Lung microvascular endothelial cell (primary cell): ENCODE data around the gene ABCC1. TPM values are rescaled to one million over a fixed set of nuclear protein-coding genes. Genes with fewer than 3 reads are reported as not detected.
"Not testable (repeated sequence)": the region's sequence is repeated elsewhere in the genome, so short reads cannot be mapped to it uniquely, and the experiment has no call there.

Source experiments
- DNase-seq, 2 donors: peaks; one replicate each; pipeline versions ENCODE4 v3.0.0 to v3.0.0-alpha.2; 2010; ENCODE audit warnings: low read depth in 2 of 2
- total RNA-seq: library from RNA; depleted of rRNA; stranded (reverse); fragments of >200 nt; gene quantifications from 2 replicates; pipeline ENCODE4 v1.2.1, GENCODE V29; 2014

Gene ABCC1
- total RNA-seq, 1 donor from 2014 or later = 25.4 TPM

DNA sequence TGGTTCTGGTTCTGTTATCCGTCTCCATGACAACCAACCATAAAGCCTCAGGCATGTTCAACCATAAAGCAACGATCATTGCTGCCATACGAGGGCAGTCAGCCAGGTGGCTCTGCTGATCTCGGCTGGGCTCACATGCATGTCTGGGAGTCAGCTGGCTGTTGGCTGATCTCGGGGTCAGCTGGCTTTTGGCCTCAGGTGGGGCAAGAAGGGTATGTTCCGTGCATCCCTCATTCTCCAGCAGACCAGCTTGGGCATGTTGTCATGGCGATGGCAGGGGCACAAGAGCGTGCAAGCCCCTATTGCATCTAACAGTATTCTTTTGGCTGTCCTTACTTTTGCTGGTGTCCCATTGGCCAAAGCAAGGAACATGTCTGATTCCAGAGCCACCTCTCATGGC is 187.7 kb downstream of the ABCC1 start:
- DNase-seq = peak in 1 of 2 donors; percentile 14

DNA sequence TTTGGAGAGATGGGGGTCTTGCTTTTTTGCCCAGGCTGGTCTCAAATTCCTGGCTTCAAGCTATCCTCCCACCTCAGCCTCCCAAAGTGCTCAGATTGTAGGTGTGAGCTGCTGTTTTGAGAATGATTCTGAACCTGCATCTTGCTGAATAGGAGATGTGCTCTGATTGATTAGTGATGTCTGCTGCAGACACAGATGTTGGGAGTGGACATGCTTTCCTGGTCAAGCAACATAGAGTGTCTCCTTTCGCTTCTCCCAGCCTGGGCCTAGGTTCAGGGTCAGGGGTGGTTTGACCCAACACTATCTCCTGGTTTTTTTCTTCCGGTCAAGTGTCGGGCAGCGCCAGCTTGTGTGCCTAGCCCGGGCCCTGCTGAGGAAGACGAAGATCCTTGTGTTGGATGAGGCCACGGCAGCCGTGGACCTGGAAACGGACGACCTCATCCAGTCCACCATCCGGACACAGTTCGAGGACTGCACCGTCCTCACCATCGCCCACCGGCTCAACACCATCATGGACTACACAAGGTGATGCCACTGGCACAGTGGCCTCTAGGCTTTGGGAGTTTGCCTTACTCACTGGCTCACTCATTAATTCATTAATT is 188.7 kb downstream of the ABCC1 start:
- no peak for DNase-seq

DNA sequence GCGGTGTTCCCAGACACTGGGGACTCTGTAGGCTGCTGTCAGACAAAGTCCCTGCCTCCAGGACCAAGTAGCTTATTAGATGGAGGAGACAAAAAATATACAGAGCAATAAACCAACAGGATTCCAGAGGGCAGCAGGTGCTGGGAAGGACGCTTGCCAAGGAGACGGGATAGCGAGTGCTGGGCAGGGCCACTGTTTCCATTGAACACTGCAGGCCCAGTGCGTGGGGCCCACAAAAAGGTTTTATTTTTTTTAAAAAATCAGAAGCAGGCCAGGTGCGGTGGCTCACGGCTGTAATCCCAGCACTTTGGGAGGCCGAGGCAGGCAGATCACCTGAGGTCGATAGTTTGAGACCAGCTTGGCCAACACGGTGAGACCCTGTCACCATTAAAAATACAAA is 189.6 kb downstream of the ABCC1 start:
- no peak for DNase-seq

DNA sequence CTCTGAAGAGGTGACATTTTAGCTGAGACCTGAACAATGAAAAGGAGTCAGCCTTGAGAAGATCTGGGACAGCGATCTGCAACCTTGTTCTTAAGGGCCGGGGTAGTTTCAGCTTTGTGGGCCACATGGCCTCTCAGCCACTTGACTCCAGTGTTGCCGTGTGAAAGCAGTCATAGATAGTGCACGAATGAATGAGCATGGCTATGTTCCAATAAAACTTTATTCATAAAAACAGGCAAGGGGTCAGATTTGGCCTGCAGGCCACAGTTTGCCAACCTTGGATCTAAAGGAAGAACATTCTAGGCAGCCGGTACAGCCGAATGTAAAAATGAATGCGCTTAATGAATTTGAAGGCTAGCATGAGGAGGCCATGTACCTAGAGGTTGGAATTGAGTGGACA is 190.4 kb downstream of the ABCC1 start:
- no peak for DNase-seq

DNA sequence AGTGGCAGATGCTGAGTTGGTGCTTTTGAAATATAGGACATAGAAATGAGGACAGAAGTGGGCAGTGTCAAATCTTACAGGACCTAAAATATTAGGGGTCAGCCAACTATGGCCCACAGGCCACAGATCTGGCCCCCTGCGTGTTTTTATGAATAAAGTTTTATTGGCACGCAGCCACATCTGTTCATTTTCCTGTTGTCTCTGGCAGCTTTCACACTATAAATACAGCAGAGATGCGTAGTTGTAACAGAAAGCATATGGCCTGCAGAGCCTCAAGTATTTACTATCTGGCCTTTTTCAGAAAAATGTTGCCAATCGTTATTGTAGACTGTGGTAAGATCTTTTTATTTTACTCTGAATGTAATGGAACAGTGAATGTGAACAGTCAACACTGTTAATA is 191.1 kb downstream of the ABCC1 start:
- DNase-seq = peak in 1 of 2 donors; percentile 56

DNA sequence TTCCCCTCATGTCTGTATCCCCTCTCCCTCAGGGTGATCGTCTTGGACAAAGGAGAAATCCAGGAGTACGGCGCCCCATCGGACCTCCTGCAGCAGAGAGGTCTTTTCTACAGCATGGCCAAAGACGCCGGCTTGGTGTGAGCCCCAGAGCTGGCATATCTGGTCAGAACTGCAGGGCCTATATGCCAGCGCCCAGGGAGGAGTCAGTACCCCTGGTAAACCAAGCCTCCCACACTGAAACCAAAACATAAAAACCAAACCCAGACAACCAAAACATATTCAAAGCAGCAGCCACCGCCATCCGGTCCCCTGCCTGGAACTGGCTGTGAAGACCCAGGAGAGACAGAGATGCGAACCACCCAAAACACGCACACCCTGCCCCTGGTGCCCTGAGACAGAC is 191.7 kb downstream of the ABCC1 start:
- DNase-seq = no peak

DNA sequence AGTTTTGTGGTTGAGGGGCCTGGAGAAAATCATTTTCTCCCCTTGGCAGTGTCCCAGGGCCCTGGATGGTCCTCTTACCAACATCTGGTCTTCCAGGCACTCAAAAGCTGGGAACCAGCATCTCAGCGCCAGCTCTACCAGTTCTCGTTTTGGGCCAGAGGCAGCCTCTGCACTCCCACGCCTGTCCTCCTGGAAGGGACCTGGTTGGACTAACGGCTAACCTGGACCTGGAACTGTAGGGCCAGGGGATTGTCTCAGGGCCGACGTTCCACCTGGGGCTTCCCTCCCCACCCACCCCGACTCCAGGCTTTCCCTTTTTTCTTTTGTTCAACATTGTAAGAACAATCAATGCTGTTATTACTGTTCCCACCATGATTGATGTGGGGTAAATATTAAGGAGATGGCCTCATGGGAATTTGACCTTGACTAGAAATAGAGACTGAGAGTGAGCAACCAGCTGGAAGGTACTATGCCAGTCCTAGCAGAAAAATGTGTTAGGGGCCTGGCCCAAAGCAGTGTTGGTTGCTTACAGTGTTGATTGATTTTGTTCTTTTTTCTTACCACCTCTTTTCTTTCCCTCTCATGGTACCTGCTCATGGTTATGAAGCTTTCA is 192.5 kb downstream of the ABCC1 start:
- no peak for DNase-seq

DNA sequence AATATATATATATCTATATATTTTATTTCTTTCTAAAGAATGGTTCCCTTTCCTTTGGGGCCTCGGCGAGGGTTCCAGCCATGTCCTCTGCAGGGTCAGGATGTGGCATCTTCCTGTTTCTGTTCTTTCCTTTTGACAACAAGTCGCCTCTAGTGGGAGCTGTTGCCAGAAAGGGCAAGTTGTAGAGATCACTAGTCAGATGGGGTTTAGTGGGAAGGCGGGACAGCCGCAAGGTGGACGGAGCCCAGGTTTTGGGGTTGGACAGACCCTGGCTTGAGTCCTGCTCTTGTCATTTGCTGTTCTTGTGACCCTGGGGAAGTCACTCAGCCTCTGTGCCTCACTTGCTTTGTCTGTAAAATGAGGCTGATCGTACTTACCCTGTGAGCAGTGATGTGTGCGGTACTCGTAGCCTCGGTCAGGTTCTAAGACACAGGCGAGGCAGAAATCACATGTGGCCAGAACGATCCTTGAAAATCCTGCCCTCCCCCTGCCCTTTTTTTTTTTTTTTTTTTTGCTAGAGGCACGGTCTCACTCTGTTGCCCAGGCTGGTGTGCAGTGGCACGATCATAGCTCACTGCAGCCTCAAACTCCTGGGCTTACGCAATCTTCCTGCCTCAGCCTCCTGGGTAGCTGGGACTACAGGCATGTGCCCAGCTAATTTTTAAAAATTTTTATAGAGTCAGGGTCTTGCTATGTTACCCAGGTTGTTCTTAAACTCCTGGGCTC is 193.8 kb downstream of the ABCC1 start:
- peak in 1 of 2 donors; percentile 18 for DNase-seq

DNA sequence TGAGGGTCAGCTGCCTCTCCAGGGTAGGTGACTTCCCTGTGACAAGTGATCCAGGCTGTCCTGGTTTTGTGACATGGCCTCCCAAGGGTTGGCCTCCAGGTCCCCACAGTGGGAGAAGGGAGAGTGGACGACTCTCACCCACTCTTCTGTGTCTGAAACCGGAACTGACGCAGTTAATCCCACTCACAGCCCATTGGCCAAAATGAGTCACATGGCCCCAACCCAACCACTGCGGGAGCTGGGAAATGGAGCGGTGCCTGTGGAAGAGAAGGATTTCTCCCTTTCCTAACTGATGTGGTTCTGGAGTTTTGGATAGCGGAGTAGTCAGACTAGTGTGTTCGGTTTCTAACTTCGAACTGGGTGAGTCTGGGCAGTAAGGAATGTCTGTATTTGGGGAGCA is 194.5 kb downstream of the ABCC1 start:
- DNase-seq = no peak

DNA sequence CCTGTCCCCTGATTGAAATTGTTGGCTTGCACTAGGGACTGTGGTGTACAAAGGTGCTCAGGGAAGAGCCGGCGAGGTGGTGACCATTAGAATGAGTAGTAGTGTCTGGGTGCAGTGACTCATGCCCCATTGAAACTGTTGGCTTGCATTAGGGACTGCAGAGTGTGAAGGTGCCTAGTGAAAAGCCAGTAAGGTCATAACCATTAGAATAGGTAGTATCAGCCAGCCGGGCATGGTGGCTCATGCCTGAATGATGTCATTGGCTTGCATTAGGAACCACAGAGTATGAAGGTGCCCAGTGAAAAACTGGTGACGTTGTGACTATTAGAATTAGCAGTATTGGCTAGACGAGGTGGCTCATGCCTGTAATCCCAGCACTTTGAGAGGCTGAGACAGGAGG is 195.0 kb downstream of the ABCC1 start:
- DNase-seq = no peak

DNA sequence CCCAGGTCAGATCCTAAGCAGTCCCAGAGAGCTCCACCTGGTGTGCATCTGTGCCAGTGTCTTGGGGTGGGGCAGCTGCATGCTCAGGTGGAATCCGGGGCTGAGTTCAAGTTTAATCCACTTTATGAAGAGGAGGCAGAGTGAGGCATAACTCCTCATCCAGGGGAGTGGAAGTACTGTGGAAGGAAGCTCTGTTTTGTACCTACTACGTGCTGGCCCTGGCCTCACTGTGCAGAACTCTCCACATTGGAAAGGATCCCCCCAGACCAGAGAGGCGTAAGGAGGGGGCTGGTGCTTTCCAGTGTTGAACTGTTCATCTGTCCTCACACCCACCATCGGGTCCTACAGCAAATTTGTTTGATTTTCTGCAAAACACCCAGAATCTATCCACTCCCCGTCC is 195.9 kb downstream of the ABCC1 start:
- DNase-seq = no peak

DNA sequence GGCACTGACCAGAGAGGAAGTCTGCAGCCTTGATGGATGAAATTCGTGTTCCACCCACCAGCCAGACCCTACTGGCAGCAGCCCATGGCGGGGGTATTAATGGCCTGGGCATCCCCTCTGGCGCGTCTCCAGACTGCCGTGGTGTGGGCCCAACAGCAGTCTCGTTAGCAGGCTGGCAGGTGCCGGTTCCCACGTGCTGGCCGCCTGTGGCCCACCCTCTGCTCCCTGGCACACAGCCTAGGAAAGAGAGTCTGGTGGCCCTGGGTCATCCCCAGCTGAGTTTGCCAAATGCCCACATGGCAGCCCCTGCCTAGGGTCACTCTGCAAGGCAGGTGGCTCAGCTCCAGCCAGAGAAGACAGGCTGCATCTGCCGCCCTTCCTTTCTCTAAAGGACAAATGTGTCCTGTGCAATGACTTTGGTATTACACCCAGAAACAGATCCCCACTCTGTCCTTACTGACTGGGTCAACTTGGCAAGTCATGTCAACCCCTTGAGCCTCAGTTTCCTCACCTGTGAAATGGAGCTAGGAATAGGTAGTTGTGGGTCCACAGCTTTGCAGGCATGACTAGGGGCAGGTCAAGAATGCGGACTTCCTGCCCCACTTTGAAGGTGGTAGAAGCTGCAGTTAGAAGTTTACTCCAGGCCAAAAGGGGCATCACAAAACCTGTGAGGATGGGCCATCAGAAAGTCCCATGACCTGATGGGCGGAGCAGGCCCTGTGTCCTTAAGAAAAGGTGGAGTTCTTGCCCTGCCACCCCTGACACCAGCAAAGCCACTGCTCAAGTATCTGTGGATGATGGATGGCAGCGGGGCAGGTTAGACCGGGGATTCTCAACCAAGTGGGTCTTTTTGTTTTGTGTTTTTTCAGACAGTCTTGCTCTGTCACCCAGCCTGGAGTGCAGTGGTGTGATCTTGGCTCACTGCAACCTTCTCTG is 197.2 kb downstream of the ABCC1 start:
- peak in 1 of 2 donors; percentile 11 for DNase-seq

DNA sequence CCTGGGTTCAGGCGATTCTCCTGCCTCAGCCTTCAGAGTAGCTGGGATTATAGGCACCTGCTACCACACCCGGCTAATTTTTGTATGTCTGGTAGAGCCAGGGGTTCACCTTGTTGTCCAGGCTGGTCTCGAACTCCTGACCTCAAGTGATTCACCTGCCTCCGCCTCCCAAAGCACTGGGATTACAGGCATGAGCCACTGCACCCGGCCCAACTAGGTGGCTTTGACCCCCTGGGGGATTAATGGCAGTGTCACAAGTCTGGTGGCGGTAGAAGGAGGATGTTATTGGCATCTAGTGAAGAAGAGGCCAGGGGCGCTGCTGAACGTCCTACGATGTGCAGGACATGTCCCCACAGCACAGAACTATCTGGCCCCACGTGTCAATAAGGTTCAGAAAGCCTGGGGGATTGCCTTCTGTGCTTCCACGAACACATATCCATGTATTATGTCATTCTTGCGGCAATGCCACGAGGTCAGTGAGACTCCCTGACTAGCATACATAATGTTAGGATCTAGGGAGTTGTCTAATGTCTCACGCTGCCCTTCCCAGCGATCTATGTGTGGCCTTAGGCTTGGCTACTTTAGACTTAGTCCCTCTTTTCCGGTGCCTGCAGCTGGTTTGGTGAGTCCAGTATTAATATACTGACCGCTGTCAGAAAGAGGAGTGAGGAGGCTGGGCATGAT is 198.0 kb downstream of the ABCC1 start:
- DNase-seq = no peak

DNA sequence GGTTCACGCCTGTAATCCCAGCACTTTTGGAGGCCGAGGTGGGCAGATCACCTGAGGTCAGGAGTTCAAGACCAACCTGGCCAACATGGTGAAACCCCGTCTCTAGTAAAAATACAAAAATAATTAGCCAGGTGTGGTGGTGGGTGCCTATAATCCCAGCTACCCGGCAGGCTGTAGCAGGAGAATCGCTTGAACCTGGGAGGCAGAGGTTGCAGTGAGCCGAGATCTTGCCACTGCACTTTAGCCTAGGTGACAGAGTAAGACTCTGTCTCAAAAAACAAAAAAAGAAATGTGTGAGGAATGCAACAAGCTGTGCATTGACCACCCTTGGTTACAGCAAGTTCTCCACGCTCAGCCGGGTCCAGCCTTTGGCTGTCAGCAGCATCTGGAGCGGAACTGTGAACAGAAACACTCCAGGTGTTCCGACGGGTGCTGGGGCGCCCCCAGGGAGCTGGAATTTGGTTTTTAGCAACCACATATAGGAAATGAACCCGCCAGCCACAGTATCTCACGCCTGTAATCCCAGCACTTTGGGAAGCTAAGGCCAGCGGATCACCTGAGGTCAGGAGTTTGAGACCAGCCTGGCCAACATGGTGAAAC is 198.7 kb downstream of the ABCC1 start:
- not testable (repeated sequence) for DNase-seq

DNA sequence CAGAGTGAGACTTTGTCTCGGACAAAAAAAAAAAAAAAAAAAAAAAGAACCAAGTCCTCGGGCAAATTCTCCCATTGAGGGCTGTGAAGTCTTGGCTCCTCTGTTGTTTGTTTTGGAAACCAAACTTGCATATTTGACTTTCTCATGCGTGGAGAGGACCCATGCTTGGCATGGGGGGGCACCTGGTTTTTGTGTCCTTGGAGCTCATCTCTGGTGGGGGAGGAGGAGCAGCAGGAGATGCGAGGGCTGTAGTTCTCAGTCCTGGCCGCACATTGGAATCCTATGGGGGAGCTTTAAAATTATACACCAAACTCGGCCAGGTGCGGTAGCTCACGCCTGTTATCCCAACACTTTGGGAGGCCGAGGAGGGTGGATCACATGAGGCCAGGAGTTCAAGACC is 199.3 kb downstream of the ABCC1 start:
- DNase-seq = no peak

DNA sequence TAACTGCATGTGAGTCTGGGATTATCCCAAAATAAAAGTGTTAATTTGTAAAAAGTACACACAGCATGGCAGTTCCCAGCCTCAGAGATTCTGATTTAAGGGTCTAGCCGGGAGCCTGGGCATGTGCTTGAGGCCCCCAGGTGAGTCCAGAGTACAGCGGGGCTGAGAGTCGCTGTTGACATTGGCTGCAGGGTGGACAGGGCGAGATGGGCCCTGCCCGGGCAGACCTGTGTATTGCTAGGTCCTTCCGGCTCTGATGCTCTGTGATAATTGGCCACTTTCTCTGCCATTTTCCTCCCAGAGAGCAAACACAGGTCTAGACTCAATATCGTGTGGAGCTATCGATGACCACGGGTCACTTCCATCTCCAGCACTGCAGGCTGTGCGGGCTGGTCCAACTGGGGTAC is 200.3 kb downstream of the ABCC1 start:
- DNase-seq = no peak

DNA sequence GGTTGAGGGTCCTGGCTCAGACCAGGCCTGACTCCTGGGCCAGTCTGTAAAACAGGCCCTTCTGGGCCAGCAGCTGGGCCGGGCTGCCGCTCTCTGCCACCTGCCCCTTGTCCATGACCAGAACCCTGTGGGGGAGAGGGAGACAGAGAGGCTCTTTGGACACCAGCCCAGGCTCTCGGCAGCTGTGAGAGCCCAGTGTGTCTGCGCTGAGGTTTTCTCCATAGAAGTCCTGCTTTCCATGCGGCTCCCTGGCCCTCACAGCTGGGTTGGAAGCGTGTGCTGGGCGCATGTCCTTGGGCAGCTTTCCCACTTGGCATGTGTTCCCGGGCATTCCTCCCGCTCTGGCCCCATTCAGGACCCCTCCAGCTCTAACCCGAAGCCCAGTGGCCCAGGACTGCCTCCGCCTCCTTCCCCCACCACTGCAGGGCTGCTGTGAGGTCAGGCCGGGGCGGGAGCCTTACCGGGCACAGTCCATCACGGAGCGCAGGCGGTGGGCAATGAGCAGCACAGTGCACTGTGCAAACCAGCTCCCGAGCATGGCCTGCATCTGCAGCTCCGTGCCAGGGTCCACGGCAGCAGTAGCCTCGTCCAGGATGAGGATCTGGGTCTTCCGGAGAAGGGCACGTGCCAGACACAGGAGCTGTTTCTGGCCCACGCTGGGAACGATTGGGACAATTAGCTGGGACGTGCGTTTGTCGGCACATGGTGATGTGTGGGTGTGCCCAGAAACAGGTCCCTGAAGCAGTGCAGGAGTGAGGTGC is 200.9 kb downstream of the ABCC1 start:
- peak; percentile 51 to 83 for DNase-seq

DNA sequence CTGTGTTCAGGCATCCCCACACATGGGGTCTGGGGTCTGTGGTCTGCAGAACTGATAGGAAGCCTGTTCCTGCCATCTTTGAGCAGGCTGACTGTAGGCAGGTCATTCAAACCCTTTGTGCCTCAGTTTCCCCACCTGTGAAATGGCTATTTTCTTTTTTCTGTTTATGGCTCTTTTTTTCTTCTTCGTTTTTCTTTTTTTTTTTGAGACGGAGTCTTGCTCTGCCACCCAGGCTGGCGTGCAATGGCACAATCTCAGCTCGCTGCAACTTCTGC is 201.4 kb downstream of the ABCC1 start:
- no peak for DNase-seq

DNA sequence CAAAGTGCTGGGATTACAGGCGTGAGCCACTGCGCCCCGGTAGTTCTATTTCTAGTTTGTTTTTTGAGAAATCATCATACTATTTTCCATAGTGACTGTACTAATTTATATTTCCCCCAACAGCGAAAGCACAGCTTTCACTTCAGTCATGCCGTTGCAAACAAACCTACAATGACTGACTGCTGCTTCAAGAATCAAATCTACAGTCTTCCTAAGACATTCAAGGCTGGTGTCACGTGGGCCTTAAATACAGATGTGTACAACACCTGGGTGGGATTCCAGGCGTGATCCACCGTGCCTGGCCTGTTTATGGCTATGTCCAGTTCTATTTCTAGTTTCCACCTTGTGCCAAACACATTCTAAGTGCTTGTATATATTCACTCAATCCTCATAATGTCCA is 201.9 kb downstream of the ABCC1 start:
- DNase-seq = no peak

DNA sequence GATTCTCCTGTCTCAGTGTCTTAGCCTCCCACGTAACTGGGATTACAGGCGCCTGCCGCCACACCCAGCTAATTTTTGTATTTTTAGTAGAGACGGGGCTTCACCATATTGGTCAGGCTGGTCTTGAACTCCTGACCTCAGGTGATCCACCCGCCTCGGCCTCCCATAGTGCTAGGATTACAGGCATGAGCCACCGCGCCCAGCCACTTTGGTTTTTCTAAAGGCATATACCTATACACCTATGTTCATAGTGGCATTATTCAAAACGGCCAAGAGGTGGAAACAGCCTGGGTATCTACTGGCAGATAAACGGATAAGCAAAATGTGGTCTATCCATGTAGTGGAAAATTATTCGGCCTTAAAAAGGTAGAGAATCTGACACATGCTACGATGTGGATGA is 203.6 kb downstream of the ABCC1 start:
- DNase-seq = not testable (repeated sequence)
